ENCODE measurements around the gene VPREB1. TPM values are rescaled to one million over a fixed set of nuclear protein-coding genes. Genes with fewer than 3 reads are reported as not detected.

Gene VPREB1
- total RNA-seq, 2 donors from 2014 or later = not detected

DNA sequence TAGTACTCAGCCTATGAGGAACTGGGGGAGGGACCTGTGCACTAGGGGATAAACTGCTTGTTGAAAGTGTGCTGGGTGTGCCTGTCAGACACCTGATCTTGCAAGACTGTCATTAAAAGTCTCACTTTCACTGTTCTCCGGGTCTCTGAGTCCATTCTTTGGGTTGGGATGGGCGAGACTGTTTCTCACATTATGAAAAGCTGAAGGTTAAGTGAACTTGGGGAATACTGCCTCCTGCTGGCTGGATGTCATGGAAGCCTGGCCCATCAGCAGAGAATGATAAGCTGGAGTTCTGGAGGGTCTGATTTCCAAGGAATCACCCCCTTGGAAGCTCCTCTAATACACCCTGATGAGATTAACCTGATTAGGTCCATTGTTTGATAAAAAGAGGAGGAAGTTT lies 9.0 kb upstream of the VPREB1 start:
- Histone ChIP-seq H3K36me3 (ENCODE audit: control insufficient read depth, insufficient read depth, low read length) (no peaks in the 10 kb centered on the region), H3K4me1 (ENCODE audit: control insufficient read depth, insufficient read depth, low read length) (peaks cover 3% of the 10 kb centered on the region), H3K27ac (ENCODE audit: low read depth, low read length) (no peak overlapping the region), H3K9me3 (ENCODE audit: control insufficient read depth, low read length) (peaks cover 5% of the 10 kb centered on the region), H3K27me3 (ENCODE audit: control insufficient read depth, insufficient read depth, low read length, poor library complexity, severe bottlenecking) (peaks cover 49% of the 10 kb centered on the region), H3K9ac (ENCODE audit: extremely low read depth, low read length, poor library complexity, severe bottlenecking) (no peak overlapping the region), H3K4me3 (ENCODE audit: low read length) (no peak overlapping the region)
- no peak overlapping the region for H3K4me3 Mint-ChIP-seq
- peak; percentile 82 for TF ChIP-seq CTCF (conservative IDR thresholded peaks at IDR 0.05)
- H3K27ac Mint-ChIP-seq = no peak overlapping the region
- 34% methylated on average over 2 of the region's 2 CpGs; no CpG with 5 or more reads in 1 of the 2 experiments for WGBS, 2 experiments (ENCODE audit: insufficient coverage in 1 of 2, insufficient read length in 1 of 2)
- peaks cover 99% of the 10 kb centered on the region for H3K27me3 Mint-ChIP-seq (ENCODE audit: insufficient read depth)
- H3K4me1 Mint-ChIP-seq = peaks cover 5% of the 10 kb centered on the region
- peak; percentile 86 for DNase-seq
- H3K36me3 Mint-ChIP-seq (ENCODE audit: low read depth) = no peaks in the 10 kb centered on the region
- peaks cover 4% of the 10 kb centered on the region for H3K9me3 Mint-ChIP-seq

DNA sequence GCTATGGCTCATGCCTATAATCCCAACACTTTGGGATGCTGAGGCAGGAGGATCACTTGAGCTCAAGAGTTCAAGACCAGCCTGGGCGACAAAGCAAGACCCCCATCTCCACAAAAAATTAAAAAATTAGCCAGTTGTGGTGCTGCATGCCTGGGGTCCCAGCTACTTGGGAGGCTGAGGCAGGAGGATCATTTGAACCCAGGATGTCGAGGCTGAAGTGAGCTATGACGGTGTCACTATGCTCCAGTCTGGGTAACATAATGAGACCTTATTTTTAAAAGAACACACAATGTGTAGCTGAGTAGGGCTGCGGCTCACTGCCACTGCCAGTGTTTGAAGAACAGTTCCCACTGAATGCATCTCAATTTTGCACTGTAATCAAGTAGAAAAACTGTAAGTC lies 7.1 kb upstream of the VPREB1 start:
- H3K4me3 Mint-ChIP-seq = no peak overlapping the region
- Histone ChIP-seq H3K4me3 (ENCODE audit: low read length) (no peak overlapping the region), H3K27me3 (ENCODE audit: control insufficient read depth, insufficient read depth, low read length, poor library complexity, severe bottlenecking) (peaks cover 48% of the 10 kb centered on the region), H3K9me3 (ENCODE audit: control insufficient read depth, low read length) (peaks cover 5% of the 10 kb centered on the region), H3K36me3 (ENCODE audit: control insufficient read depth, insufficient read depth, low read length) (no peaks in the 10 kb centered on the region), H3K27ac (ENCODE audit: low read depth, low read length) (no peak overlapping the region), H3K4me1 (ENCODE audit: control insufficient read depth, insufficient read depth, low read length) (peaks cover 3% of the 10 kb centered on the region), H3K9ac (ENCODE audit: extremely low read depth, low read length, poor library complexity, severe bottlenecking) (no peak overlapping the region)
- 81 to 87% methylated on average over 4 of the region's 4 CpGs for WGBS, 2 experiments (ENCODE audit: insufficient coverage in 1 of 2, insufficient read length in 1 of 2)
- no peak for TF ChIP-seq CTCF (conservative IDR thresholded peaks at IDR 0.05)
- peaks cover 100% of the 10 kb centered on the region for H3K27me3 Mint-ChIP-seq (ENCODE audit: insufficient read depth)
- H3K36me3 Mint-ChIP-seq (ENCODE audit: low read depth) = no peaks in the 10 kb centered on the region
- peaks cover 2% of the 10 kb centered on the region for H3K9me3 Mint-ChIP-seq
- no peak overlapping the region for H3K27ac Mint-ChIP-seq
- DNase-seq = peak; percentile 16
- peaks cover 5% of the 10 kb centered on the region for H3K4me1 Mint-ChIP-seq

GRCh38 chr22:22239311-22239939 lies 5.2 kb upstream of the VPREB1 start:
- H3K4me3 Mint-ChIP-seq = no peak overlapping the region
- Histone ChIP-seq H3K9me3 (ENCODE audit: control insufficient read depth, low read length) (peaks cover 1% of the 10 kb centered on the region), H3K27me3 (ENCODE audit: control insufficient read depth, insufficient read depth, low read length, poor library complexity, severe bottlenecking) (peaks cover 50% of the 10 kb centered on the region), H3K27ac (ENCODE audit: low read depth, low read length) (no peak overlapping the region), H3K36me3 (ENCODE audit: control insufficient read depth, insufficient read depth, low read length) (no peaks in the 10 kb centered on the region), H3K4me3 (ENCODE audit: low read length) (no peak overlapping the region), H3K9ac (ENCODE audit: extremely low read depth, low read length, poor library complexity, severe bottlenecking) (no peak overlapping the region), H3K4me1 (ENCODE audit: control insufficient read depth, insufficient read depth, low read length) (peaks cover 3% of the 10 kb centered on the region)
- WGBS, 2 experiments (ENCODE audit: insufficient coverage in 1 of 2, insufficient read length in 1 of 2) = 89 to 93% methylated on average over 7 to 13 of the region's 13 CpGs
- no peak for DNase-seq
- H3K36me3 Mint-ChIP-seq (ENCODE audit: low read depth) = no peaks in the 10 kb centered on the region
- peaks cover 100% of the 10 kb centered on the region for H3K27me3 Mint-ChIP-seq (ENCODE audit: insufficient read depth)
- H3K9me3 Mint-ChIP-seq = peaks cover 2% of the 10 kb centered on the region
- no peak overlapping the region for H3K27ac Mint-ChIP-seq
- TF ChIP-seq CTCF (conservative IDR thresholded peaks at IDR 0.05) = no peak
- peaks cover 5% of the 10 kb centered on the region for H3K4me1 Mint-ChIP-seq
